ENCODE data around the gene BRINP1.

BRINP1 gene

DNA sequence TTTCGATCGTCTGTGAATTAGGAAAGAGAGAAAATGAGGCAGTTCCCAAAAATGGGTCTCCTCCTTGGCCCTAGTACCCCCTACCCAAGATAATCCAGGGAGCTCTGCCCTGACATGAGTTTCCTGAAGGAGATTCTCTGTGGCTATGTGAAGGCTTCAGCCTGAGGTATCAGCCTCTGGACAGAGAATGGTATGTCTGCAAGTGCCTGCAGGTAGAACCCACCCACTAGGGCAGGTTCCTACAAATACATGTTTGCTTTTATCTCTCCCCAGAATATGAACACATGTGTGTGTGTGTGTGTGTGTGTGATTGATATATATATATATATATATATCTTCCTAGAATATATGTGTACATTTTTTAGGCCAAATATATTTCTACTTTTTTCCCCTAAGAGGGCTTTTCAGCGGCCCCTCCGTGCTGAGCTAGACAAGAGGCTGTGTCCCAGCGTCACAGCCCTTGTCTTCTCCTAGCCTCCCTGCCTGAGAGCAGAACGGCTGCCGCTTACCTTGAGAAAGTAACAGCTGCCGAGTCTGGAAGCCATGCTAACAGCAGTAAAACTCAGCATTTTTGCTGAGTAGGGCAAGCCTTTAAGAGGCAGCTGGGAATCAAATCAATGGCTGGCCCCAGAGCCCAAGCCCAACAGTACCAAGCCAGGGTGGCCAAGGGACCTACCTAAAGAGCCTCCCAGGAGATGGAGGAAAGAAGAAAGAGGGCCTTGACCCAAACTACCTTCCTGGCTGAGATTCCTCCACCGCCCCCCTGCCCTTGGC, 2.1 kb downstream of the BRINP1 start:
- Mint-ChIP-seq H3K4me3 (no peak overlapping the region), H3K9me3 (peaks cover 19% of the 10 kb centered on the region), H3K27ac (no peak overlapping the region), H3K4me1 (no peaks in the 10 kb centered on the region), H3K36me3 (no peaks in the 10 kb centered on the region)
- no peak for DNase-seq (ENCODE audit: low spot score in 2 of 2)
- ATAC-seq: no peak

GRCh38 chr9:119365291-119366027, 3.8 kb downstream of the BRINP1 start:
- Mint-ChIP-seq H3K4me1 (no peaks in the 10 kb centered on the region), H3K27ac (no peak overlapping the region), H3K4me3 (no peak overlapping the region), H3K9me3 (peaks cover 11% of the 10 kb centered on the region), H3K36me3 (no peaks in the 10 kb centered on the region)
- DNase-seq (ENCODE audit: low spot score in 2 of 2) (no peak), ATAC-seq (no peak)

DNA sequence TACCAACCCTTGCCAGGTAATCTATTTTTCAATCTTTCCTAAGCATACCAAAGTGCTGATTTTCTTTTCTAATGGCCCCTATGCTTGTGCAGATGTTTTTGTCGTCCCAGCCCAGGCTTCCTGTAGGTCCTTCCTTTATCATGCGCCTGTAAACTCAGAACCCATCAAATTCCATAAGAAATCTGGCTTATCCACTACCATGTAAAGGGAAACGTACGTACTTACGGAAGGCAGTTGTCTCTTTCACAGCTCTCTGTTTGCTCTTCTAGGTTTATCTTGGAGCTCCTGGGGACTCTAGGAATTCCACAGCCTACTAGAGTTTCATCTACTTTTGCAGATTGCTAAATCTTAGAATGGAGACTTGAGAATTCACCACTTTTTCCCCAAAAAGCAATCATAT, 9.0 kb downstream of the BRINP1 start:
- Mint-ChIP-seq H3K27ac (no peak overlapping the region), H3K4me3 (no peak overlapping the region), H3K4me1 (no peaks in the 10 kb centered on the region), H3K36me3 (no peaks in the 10 kb centered on the region), H3K9me3 (peaks cover 9% of the 10 kb centered on the region)
- ATAC-seq (no peak), DNase-seq (ENCODE audit: low spot score in 2 of 2) (no peak)

DNA sequence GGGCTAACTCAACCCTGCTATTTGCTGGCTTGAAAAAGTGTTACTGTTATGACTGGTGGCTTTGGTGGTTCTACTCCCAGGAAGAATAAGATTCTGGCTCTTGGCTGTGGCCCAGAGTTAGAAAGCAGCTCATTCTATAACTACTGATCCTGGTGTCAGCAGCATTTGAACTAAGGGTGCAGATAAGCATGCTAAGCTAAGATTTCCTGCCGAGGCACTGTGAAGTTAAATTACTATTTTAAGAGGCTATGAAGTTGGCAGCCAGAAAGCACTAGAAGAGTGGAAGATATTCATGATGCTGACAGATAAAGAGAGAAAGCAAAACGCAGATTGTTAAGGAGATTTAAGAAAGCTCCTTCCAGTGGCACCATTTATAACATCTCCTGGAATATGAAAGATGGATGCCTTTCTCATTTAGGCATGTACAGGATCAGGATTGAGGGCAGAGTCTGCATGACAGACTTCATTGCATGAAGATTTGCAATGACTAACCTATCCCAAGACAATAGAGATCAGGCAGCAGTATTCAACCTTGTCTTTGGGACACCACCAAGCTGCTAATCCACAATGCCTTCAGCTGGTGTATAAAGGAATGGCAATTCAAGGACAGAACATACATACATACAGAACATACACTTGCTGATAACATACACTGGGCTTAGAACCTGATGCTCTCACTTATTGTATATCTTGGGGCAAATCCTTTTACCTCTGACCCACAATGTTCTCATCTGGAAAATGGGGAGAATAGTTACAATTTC, 11.7 kb downstream of the BRINP1 start:
- no peak for DNase-seq (ENCODE audit: low spot score in 2 of 2)
- no peak overlapping the region for H3K4me3 Mint-ChIP-seq
- peaks cover 5% of the 10 kb centered on the region for H3K9me3 Mint-ChIP-seq
- no peak overlapping the region for H3K27ac Mint-ChIP-seq
- ATAC-seq: no peak
- H3K36me3 Mint-ChIP-seq: no peaks in the 10 kb centered on the region
- H3K4me1 Mint-ChIP-seq: no peaks in the 10 kb centered on the region

- Mint-ChIP-seq H3K36me3 (no peaks in the 10 kb centered on the region), H3K9me3 (peaks cover 8% of the 10 kb centered on the region), H3K4me3 (no peak overlapping the region), H3K27ac (no peak overlapping the region), H3K4me1 (no peaks in the 10 kb centered on the region)
- DNase-seq (ENCODE audit: low spot score in 2 of 2): no peak
- no peak for ATAC-seq
Measured at GRCh38 chr9:119349351-119349825, 19.8 kb downstream of the BRINP1 start.

DNA sequence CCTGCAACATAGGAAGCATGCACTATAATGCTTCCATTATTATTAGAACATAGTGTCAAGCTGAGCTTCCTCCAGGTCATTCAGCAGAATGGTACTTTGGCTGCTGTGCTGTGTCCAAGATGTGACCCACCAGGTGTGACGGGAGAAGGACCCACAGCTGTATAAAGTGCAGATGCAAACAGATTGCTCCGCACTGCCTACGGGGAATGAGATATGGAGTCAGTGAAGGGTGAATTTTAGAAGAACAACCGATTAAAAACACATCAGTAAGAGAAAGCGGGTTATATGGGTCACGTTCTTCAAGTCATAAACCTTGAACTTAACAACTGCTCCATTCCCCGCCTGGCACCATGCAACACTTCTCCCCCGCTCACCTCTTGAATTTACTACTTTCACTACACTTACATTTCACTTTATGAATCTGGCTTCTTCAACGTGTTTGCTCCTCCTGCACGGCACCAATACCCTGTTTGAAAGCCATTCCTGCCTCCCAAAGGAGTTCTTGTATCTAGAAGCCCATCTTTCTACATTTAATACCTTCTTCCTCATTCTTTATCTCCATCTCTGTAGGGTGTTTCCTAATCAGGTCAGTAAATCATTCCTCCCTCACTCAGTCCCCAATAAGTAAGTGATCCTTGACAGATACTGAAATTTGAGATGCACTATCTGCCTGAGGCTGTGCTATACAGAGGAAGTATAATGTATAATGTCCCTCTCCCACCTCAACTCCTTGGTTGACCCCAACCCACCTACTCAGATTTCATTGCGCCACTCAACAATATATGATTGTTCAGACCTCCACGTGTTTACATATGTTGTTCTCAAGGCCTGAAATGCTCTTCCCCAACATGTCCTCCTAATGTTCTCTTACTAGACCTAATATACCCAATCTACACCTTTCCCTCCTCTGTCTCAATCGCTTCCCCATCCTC, 25.9 kb downstream of the BRINP1 start:
- H3K4me1 Mint-ChIP-seq: no peaks in the 10 kb centered on the region
- no peaks in the 10 kb centered on the region for H3K36me3 Mint-ChIP-seq
- H3K27ac Mint-ChIP-seq: no peak overlapping the region
- no peak overlapping the region for H3K4me3 Mint-ChIP-seq
- ATAC-seq: no peak
- DNase-seq (ENCODE audit: low spot score in 2 of 2): no peak
- peaks cover 20% of the 10 kb centered on the region for H3K9me3 Mint-ChIP-seq

GRCh38 chr9:119339056-119339455, 30.2 kb downstream of the BRINP1 start:
- no peak for ATAC-seq
- Mint-ChIP-seq H3K4me3 (no peak overlapping the region), H3K27ac (no peak overlapping the region), H3K4me1 (no peaks in the 10 kb centered on the region), H3K9me3 (peaks cover 15% of the 10 kb centered on the region), H3K36me3 (no peaks in the 10 kb centered on the region)
- no peak for DNase-seq (ENCODE audit: low spot score in 2 of 2)

DNA sequence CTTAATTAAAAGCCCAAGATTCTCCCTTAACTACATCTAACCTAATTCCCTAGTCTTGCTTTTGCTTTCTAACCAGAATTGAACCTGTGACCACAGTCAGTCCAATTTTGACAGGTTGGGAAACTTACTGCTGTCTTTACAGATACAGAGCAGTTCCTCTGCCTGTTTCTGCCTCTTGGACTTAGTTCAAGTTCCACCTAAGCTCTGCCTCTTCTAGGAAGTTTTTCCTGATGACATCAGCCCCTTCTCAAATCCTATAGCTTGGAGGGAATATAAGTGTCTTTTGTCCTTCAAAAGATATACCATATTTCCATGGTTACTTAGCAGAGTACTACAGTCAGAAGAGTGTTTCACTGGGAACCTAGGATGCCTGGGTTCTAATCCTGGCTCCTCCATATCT, 31.7 kb downstream of the BRINP1 start:
- Mint-ChIP-seq H3K27ac (no peak overlapping the region), H3K36me3 (no peaks in the 10 kb centered on the region), H3K9me3 (peaks cover 7% of the 10 kb centered on the region), H3K4me3 (no peak overlapping the region), H3K4me1 (no peaks in the 10 kb centered on the region)
- no peak for DNase-seq (ENCODE audit: low spot score in 2 of 2)
- no peak for ATAC-seq

GRCh38 chr9:119334745-119335144, 34.5 kb downstream of the BRINP1 start:
- ATAC-seq: no peak
- DNase-seq (ENCODE audit: low spot score in 2 of 2): no peak
- Mint-ChIP-seq H3K27ac (no peak overlapping the region), H3K36me3 (no peaks in the 10 kb centered on the region), H3K4me3 (no peak overlapping the region), H3K4me1 (no peaks in the 10 kb centered on the region), H3K9me3 (peaks cover 6% of the 10 kb centered on the region)

DNA sequence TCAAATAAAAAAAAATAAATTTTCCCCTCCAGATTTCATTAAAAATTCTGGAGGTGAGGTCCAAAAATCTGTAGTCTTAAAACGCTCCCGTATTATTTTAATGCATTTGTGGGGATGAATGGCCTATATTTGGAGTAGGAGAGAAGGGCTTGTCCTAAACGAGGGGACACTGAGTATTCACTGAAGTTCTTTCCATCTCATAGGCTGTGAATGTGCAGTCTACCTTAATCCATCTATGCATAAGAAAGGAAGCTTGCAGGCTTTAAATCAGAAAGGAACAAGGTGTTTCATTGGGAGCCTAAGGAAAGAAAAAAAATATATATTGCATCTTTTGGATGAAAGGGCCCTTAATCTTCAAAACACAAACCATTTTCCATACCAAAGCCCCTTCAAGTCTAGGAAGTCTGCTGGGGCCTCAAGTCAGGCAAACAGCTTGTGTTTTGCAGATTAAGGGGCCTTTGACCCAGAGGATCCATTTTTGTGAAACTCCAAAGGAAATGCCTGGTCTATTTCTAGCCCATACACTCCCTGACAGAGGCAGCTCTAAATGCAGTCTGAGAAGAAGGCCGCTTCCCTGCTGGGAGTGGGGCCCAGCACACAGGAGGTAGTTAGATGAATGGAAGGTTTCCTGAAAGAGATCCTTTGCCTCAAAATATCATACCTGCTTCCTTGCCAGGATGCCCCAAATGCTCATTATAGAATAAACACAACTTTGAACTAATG, 35.6 kb downstream of the BRINP1 start:
- ATAC-seq (no peak), DNase-seq (ENCODE audit: low spot score in 2 of 2) (no peak)
- no peak overlapping the region for H3K27ac Mint-ChIP-seq
- no peaks in the 10 kb centered on the region for H3K4me1 Mint-ChIP-seq
- H3K9me3 Mint-ChIP-seq: peaks cover 5% of the 10 kb centered on the region
- H3K4me3 Mint-ChIP-seq: no peak overlapping the region
- no peaks in the 10 kb centered on the region for H3K36me3 Mint-ChIP-seq

DNA sequence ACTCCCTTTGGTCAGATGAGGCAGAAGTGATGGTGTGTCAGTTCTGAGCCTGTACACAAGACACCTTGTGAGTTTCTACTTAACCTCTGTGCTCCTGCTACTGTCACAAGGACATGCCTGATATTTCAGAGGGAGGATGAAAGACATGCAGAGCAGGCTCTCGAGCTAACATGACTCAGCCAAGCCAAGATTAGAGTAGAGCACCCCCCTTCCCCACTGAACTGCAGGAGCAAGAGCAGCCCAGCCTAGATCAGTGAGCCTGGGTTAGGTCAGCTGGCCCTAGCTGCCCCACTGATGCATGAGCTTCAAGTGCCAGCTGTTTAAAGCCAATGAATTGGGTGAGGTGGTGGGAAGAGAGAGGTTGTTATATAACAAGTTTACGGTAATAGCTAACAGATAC, 36.7 kb downstream of the BRINP1 start:
- DNase-seq (ENCODE audit: low spot score in 2 of 2) (no peak), ATAC-seq (no peak)
- Mint-ChIP-seq H3K9me3 (peaks cover 15% of the 10 kb centered on the region), H3K36me3 (no peaks in the 10 kb centered on the region), H3K27ac (no peak overlapping the region), H3K4me1 (no peaks in the 10 kb centered on the region), H3K4me3 (no peak overlapping the region)

DNA sequence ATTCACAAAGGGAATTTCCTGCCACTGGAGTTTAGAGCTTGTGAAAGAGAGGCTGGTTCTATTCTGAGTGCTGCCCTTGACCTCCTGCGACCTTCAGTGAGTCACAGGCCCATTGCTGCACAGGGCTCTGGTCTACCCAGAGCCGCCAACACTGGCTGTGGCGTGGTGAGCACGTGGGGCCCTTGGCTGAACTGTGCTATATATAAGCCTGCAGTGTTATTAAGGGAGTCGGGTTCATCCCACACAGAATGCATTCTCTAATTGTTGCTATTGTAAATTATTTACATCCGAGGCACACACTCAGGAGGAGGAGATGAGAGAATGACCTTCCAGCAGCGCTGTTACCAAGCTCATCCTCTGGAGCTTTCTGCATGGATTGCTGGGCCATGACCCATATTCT, 47.1 kb downstream of the BRINP1 start:
- Mint-ChIP-seq H3K4me1 (no peaks in the 10 kb centered on the region), H3K4me3 (no peak overlapping the region), H3K9me3 (peaks cover 14% of the 10 kb centered on the region), H3K27ac (no peak overlapping the region), H3K36me3 (no peaks in the 10 kb centered on the region)
- DNase-seq (ENCODE audit: low spot score in 2 of 2): no peak
- ATAC-seq: no peak

- no peaks in the 10 kb centered on the region for H3K36me3 Mint-ChIP-seq
- H3K9me3 Mint-ChIP-seq: peaks cover 14% of the 10 kb centered on the region
- H3K27ac Mint-ChIP-seq: no peak overlapping the region
- no peaks in the 10 kb centered on the region for H3K4me1 Mint-ChIP-seq
- H3K4me3 Mint-ChIP-seq: no peak overlapping the region
- no peak for ATAC-seq
- no peak for DNase-seq (ENCODE audit: low spot score in 2 of 2)
Measured at GRCh38 chr9:119318371-119318770, 50.9 kb downstream of the BRINP1 start.

DNA sequence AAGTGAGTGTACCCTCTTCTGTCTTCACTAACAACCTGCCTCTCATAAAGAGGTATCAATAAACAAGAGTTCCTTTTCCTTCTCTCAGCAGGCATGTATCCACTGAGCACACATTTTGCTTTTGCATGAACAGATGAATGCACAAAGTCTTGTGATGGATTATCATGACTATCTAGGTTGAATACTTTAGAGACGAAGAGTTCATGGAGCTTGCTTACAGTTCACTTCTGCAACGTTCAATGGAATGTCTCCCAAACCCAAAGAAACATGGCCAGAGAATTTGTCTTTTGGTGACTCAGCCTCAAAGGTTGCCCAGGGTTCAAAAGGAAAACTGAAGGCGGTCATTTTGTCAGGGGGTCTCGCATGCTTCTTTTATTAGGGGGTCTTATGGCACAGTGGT, 55.4 kb downstream of the BRINP1 start:
- Mint-ChIP-seq H3K4me3 (no peak overlapping the region), H3K9me3 (peaks cover 7% of the 10 kb centered on the region), H3K4me1 (no peaks in the 10 kb centered on the region), H3K36me3 (no peaks in the 10 kb centered on the region), H3K27ac (no peak overlapping the region)
- ATAC-seq: no peak
- DNase-seq (ENCODE audit: low spot score in 2 of 2): no peak
